H9 (cell line): ENCODE measurements around the gene AIG1. TPM values are rescaled to one million over a fixed set of nuclear protein-coding genes. Genes with fewer than 3 reads are reported as not detected.

ENCODE experiments used
- DNase-seq: peaks from one replicate; pipeline ENCODE4 v3.0.0-alpha.2; 2017
- H2AFZ ChIP-seq: one replicate; pipeline ENCODE4 v1.6.1; 2013; ENCODE audit warnings: mild to moderate bottlenecking, low read length, control low read depth, moderate library complexity
- H2AK5ac ChIP-seq: 2 replicates; pipeline ENCODE4 v1.6.1; 2013; ENCODE audit warnings: low read length, control low read depth, mixed read lengths; ENCODE audit not compliant: insufficient read length
- H2BK120ac ChIP-seq: one replicate; pipeline ENCODE4 v1.6.1; 2013; ENCODE audit warnings: low read depth, mild to moderate bottlenecking, low read length, control low read depth, inconsistent platforms; ENCODE audit not compliant: poor library complexity, severe bottlenecking
- H2BK12ac ChIP-seq: 2 replicates; pipeline ENCODE4 v1.6.1; 2013; ENCODE audit warnings: low read length, control low read depth, mixed read lengths, low read depth; ENCODE audit not compliant: insufficient read length
- H2BK15ac ChIP-seq: 2 replicates; pipeline ENCODE4 v1.6.1; 2013; ENCODE audit warnings: low read depth, low read length, control low read depth
- H2BK20ac ChIP-seq: one replicate; pipeline ENCODE4 v1.6.1; 2013; ENCODE audit warnings: low read depth, mild to moderate bottlenecking, low read length, control low read depth, inconsistent platforms; ENCODE audit not compliant: poor library complexity, severe bottlenecking
- H2BK5ac ChIP-seq: 2 replicates; pipeline ENCODE4 v1.6.1; 2013; ENCODE audit warnings: low read length, control low read depth, mixed read lengths; ENCODE audit not compliant: insufficient read length
- H3K14ac ChIP-seq: 2 replicates; pipeline ENCODE4 v1.6.1; 2013; ENCODE audit warnings: low read length, control low read depth; ENCODE audit not compliant: insufficient read depth
- H3K18ac ChIP-seq: 2 replicates; pipeline ENCODE4 v1.6.1; 2013; ENCODE audit warnings: low read depth, mild to moderate bottlenecking, mixed read lengths, low read length, control low read depth; ENCODE audit not compliant: insufficient read length
- H3K23ac ChIP-seq: 2 replicates; pipeline ENCODE4 v1.6.1; 2013; ENCODE audit warnings: low read length, control low read depth, mixed read lengths, low read depth; ENCODE audit not compliant: insufficient read length
- H3K23me2 ChIP-seq: 2 replicates; pipeline ENCODE4 v1.6.1; 2013; ENCODE audit warnings: low read depth, mild to moderate bottlenecking, mixed read lengths, low read length, control low read depth; ENCODE audit not compliant: insufficient read length, poor library complexity, severe bottlenecking
- H3K27ac ChIP-seq: 2 replicates; pipeline ENCODE4 v1.5.1; 2013; ENCODE audit warnings: low read length, control low read depth, mixed read lengths, low read depth; ENCODE audit not compliant: insufficient read length
- H3K27me3 ChIP-seq: 2 replicates; pipeline ENCODE4 v1.6.1; 2013; ENCODE audit warnings: low read length, control low read depth, inconsistent platforms; ENCODE audit not compliant: insufficient read depth
- H3K4ac ChIP-seq: 2 replicates; pipeline ENCODE4 v1.6.1; 2013; ENCODE audit warnings: low read depth, mild to moderate bottlenecking, control low read depth, inconsistent platforms, low read length, moderate library complexity
- H3K4me1 ChIP-seq: 2 replicates; pipeline ENCODE4 v1.6.1; 2013; ENCODE audit warnings: low read length, control low read depth, inconsistent platforms; ENCODE audit not compliant: insufficient read depth
- H3K4me2 ChIP-seq: 2 replicates; pipeline ENCODE4 v1.6.1; 2013; ENCODE audit warnings: low read length, control low read depth, mixed read lengths; ENCODE audit not compliant: insufficient read length, insufficient read depth
- H3K56ac ChIP-seq: 2 replicates; pipeline ENCODE4 v1.6.1; 2013; ENCODE audit warnings: low read depth, mild to moderate bottlenecking, mixed read lengths, low read length, control low read depth; ENCODE audit not compliant: insufficient read length
- H3K79me1 ChIP-seq: 2 replicates; pipeline ENCODE4 v1.6.1; 2013; ENCODE audit warnings: low read depth, mild to moderate bottlenecking, moderate library complexity, low read length, control low read depth, inconsistent platforms; ENCODE audit not compliant: insufficient read depth, poor library complexity, severe bottlenecking
- H3K79me2 ChIP-seq: 2 replicates; pipeline ENCODE4 v1.6.1; 2013; ENCODE audit warnings: low read length, control low read depth, inconsistent platforms; ENCODE audit not compliant: insufficient read depth
- H3K9ac ChIP-seq: 2 replicates; pipeline ENCODE4 v1.6.1; 2013; ENCODE audit warnings: low read length, control low read depth, mixed read lengths; ENCODE audit not compliant: insufficient read length; ENCODE audit errors: extremely low read depth
- H3K9me3 ChIP-seq: one replicate; pipeline ENCODE4 v1.6.1; 2013; ENCODE audit warnings: low read depth, low read length, inconsistent platforms; ENCODE audit not compliant: control insufficient read depth
- H3T11ph ChIP-seq: one replicate; pipeline ENCODE4 v1.6.1; 2013; ENCODE audit warnings: mild to moderate bottlenecking, low read length, control low read depth, inconsistent platforms
- H4K20me1 ChIP-seq: one replicate; pipeline ENCODE4 v1.6.1; 2013; ENCODE audit not compliant: control insufficient read depth, insufficient read length, insufficient read depth
- H4K5ac ChIP-seq: 2 replicates; pipeline ENCODE4 v1.6.1; 2013; ENCODE audit warnings: low read depth, mild to moderate bottlenecking, mixed read lengths, low read length, control low read depth; ENCODE audit not compliant: insufficient read length
- H4K8ac ChIP-seq: replicated peaks from 2 replicates; pipeline ENCODE4 v1.6.1; 2013; ENCODE audit warnings: low read length, control low read depth, mixed read lengths, low read depth; ENCODE audit not compliant: insufficient read length
- H4K91ac ChIP-seq: 2 replicates; pipeline ENCODE4 v1.6.1; 2013; ENCODE audit warnings: low read depth, mild to moderate bottlenecking, moderate library complexity, mixed read lengths, low read length, control low read depth; ENCODE audit not compliant: insufficient read length
- H3K27ac Mint-ChIP-seq, 3 experiments: 2 replicates in 2 of 3; 3 replicates in 1 of 3; pipeline ENCODE4 v1.8.0; 2020 to 2021; ENCODE audit warnings: mixed read lengths in 3 of 3, mild to moderate bottlenecking in 1 of 3, moderate library complexity in 1 of 3
- H3K27me3 Mint-ChIP-seq: 2 replicates; pipeline ENCODE4 v1.8.0; 2021; ENCODE audit warnings: low read depth, mild to moderate bottlenecking, moderate library complexity, mixed read lengths
- H3K36me3 Mint-ChIP-seq, 3 experiments: 2 replicates in 2 of 3; 3 replicates in 1 of 3; pipeline ENCODE4 v1.8.0; 2020 to 2021; ENCODE audit warnings: low read depth in 3 of 3, mixed read lengths in 3 of 3; ENCODE audit not compliant: insufficient read depth in 1 of 3
- H3K4me1 Mint-ChIP-seq, 2 experiments: 2 replicates each; pipeline ENCODE4 v1.8.0; 2020; ENCODE audit warnings: mixed read lengths in 2 of 2
- H3K4me3 Mint-ChIP-seq, 2 experiments: 2 replicates in 1 of 2; 3 replicates in 1 of 2; pipeline ENCODE4 v1.8.0; 2020 to 2021; ENCODE audit warnings: mild to moderate bottlenecking in 2 of 2, mixed read lengths in 2 of 2, moderate library complexity in 1 of 2
- H3K9me3 Mint-ChIP-seq, 2 experiments: 2 replicates in 1 of 2; 3 replicates in 1 of 2; pipeline ENCODE4 v1.8.0; 2020; ENCODE audit warnings: mild to moderate bottlenecking in 2 of 2, mixed read lengths in 2 of 2, moderate library complexity in 1 of 2
- CTCF ChIP-seq: fragments of 200-600 bp; sonication (generic); conservative IDR thresholded peaks from 3 replicates; pipeline ENCODE4 v1.8.0; 2021; ENCODE audit warnings: antibody characterized with exemption, mild to moderate bottlenecking
- WGBS: extraction: QIAGEN DNeasy Blood & Tissue Kit; methylation state at CpG from one replicate; pipeline ENCODE4 v1.1.7; 2013; ENCODE audit warnings: missing lambda C conversion rate, low lambda C conversion rate, mixed read lengths; ENCODE audit not compliant: insufficient read length; ENCODE audit errors: extremely low coverage; 5-methylcytosine and 5-hydroxymethylcytosine counted together
- total RNA-seq: library from RNA; stranded (reverse); gene quantifications from 2 replicates; pipeline ENCODE4 v1.2.1, GENCODE V29; 2021

Gene AIG1
- total RNA-seq, 1 experiment from 2014 or later = 44.6 TPM

GRCh38 chr6:143222310-143222709, 161.6 kb downstream of the AIG1 start:
- no peak overlapping the region for H2BK5ac ChIP-seq
- no peaks in the 10 kb centered on the region for H4K20me1 ChIP-seq
- H4K5ac ChIP-seq = no peak overlapping the region
- Mint-ChIP-seq H3K4me3 (no peak overlapping the region), H3K27me3 (no peaks in the 10 kb centered on the region), H3K4me1 (peaks cover 18 to 23% of the 10 kb centered on the region in 2 experiments), H3K27ac (peak overlapping the region in 1 of 3 experiments; percentile 8; a peak in 2 of 7 replicates), H3K36me3 (peaks cover 0 to 6% (median 3%) of the 10 kb centered on the region in 3 experiments; a peak in 2 of 7 replicates), H3K9me3 (no peaks in the 10 kb centered on the region)
- no peak overlapping the region for H3K14ac ChIP-seq
- H3K23ac ChIP-seq = no peak overlapping the region
- WGBS = no CpG with 5 or more reads among the region's 5 CpGs
- H3K23me2 ChIP-seq = no peaks in the 10 kb centered on the region
- H3K4me2 ChIP-seq = no peak overlapping the region
- H3K4me1 ChIP-seq = no peaks in the 10 kb centered on the region; the same call in 1 of the 2 replicates
- H3K27ac ChIP-seq = no peak overlapping the region
- H3K79me1 ChIP-seq = no peaks in the 10 kb centered on the region
- H2AFZ ChIP-seq = no peak overlapping the region
- H2BK120ac ChIP-seq = no peak overlapping the region
- H3T11ph ChIP-seq = no peak overlapping the region
- no peak overlapping the region for H3K18ac ChIP-seq
- no peak overlapping the region for H3K56ac ChIP-seq
- no peak overlapping the region for H3K9ac ChIP-seq
- H3K9me3 ChIP-seq = no peaks in the 10 kb centered on the region
- H3K79me2 ChIP-seq = no peaks in the 10 kb centered on the region
- H3K27me3 ChIP-seq = no peaks in the 10 kb centered on the region
- H2AK5ac ChIP-seq = no peak overlapping the region
- no peak overlapping the region for H4K8ac ChIP-seq
- no peak for TF ChIP-seq CTCF
- no peak overlapping the region for H2BK20ac ChIP-seq
- no peak overlapping the region for H4K91ac ChIP-seq
- H2BK12ac ChIP-seq = no peak overlapping the region
- DNase-seq = no peak
- H3K4ac ChIP-seq = no peak overlapping the region
- H2BK15ac ChIP-seq = no peak overlapping the region
